HCT116 (cell line): ENCODE data around the gene GRHL1. TPM values are rescaled to one million over a fixed set of nuclear protein-coding genes. Genes with fewer than 3 reads are reported as not detected.

Experiments
- ATAC-seq: fragments of 200-7000 bp; cut with Tn5 transposase; 2 replicates; pipeline ENCODE4 v1.9.1; 2020; ENCODE audit warnings: mild to moderate bottlenecking, moderate library complexity
- BruUV-seq: library from RNA; stranded (reverse); fragments of 400-500 nt; replicated peaks from 2 replicates; lab custom pipeline; 2021; lab: Mats Ljungman, UMichigan
- CTCF ChIA-PET: fragments of 300-600 bp; sonication (Branson Sonifier 250); formaldehyde crosslinking; loops from one replicate; lab custom pipeline; 2021; ENCODE audit warnings: antibody characterized with exemption; lab: Charles Lee
- POLR2A ChIA-PET: fragments of 300-600, 350-600 bp; sonication (Branson Sonifier 250); formaldehyde crosslinking; loops from one replicate; lab custom pipeline; 2021; ENCODE audit warnings: antibody characterized with exemption; lab: Charles Lee
- RAD21 ChIA-PET, 2 experiments: fragments of 300-600 bp; sonication (Branson Sonifier 250); formaldehyde crosslinking; loops; one replicate each; lab custom pipeline; 2023; ENCODE audit warnings: low total read pairs in 2 of 2; ENCODE audit not compliant: uncharacterized antibody in 2 of 2, unreplicated experiment in 2 of 2, low non-redundant PET in 1 of 2; lab: Charles Lee
- DNase-seq: peaks from one replicate; pipeline ENCODE4 v3.0.0-alpha.2; 2010; ENCODE audit warnings: low read depth, low spot score
- H2AFZ ChIP-seq: fragments of 200-600 bp; shearing (Covaris generic), sonication (generic); 2 replicates; pipeline ENCODE4 v1.6.1; 2017; ENCODE audit warnings: low read depth, mixed run types, mixed read lengths, antibody characterized with exemption, low read length; ENCODE audit not compliant: poor library complexity, severe bottlenecking
- H3K27ac ChIP-seq: 2 replicates; pipeline ENCODE4 v1.5.1; 2012; ENCODE audit warnings: low read depth, low read length
- H3K27me3 ChIP-seq: fragments of 200-600 bp; sonication (generic); 2 replicates; pipeline ENCODE4 v1.6.1; 2016; ENCODE audit warnings: mixed run types, low read length, mixed read lengths; ENCODE audit not compliant: insufficient read depth
- H3K36me3 ChIP-seq, 2 experiments: fragments of 200-500 bp in 1 of 2; fragments of 200-600 bp in 1 of 2; sonication (Bioruptor generic) in 1 of 2; sonication (generic) in 1 of 2; 2 replicates each; pipeline versions ENCODE4 v1.5.1 to v1.6.1; 2014 to 2016; ENCODE audit warnings: low read length in 2 of 2, inconsistent platforms in 1 of 2, mixed read lengths in 1 of 2, mixed run types in 1 of 2; ENCODE audit not compliant: insufficient read depth in 2 of 2, control insufficient read depth in 1 of 2
- H3K4me1 ChIP-seq, 2 experiments: fragments of 200-600 bp in 1 of 2; sonication (generic) in 1 of 2; 2 replicates each; pipeline versions ENCODE4 v1.5.1 to v1.6.1; 2012 to 2017; ENCODE audit warnings: low read length in 2 of 2, inconsistent platforms in 1 of 2, mild to moderate bottlenecking in 1 of 2, mixed read lengths in 1 of 2, mixed run types in 1 of 2, moderate library complexity in 1 of 2; ENCODE audit not compliant: insufficient read depth in 2 of 2, control insufficient read depth in 1 of 2
- H3K4me2 ChIP-seq: fragments of 200-600 bp; sonication (generic); 2 replicates; pipeline ENCODE4 v1.6.1; 2017; ENCODE audit warnings: mixed run types, low read length, mixed read lengths
- H3K4me3 ChIP-seq, 2 experiments: fragments of 200-600 bp in 1 of 2; sonication (generic) in 1 of 2; replicated peaks in 1 of 2; 2 replicates each; pipeline ENCODE4 v1.5.1; 2011 to 2016; ENCODE audit warnings: low read length in 2 of 2, control low read depth in 1 of 2, low read depth in 1 of 2, mild to moderate bottlenecking in 1 of 2, mixed read lengths in 1 of 2, mixed run types in 1 of 2
- H3K79me2 ChIP-seq: fragments of 200-600 bp; sonication (generic); 2 replicates; pipeline ENCODE4 v1.6.1; 2017; ENCODE audit warnings: mild to moderate bottlenecking, mixed run types, low read length, moderate library complexity, mixed read lengths; ENCODE audit not compliant: insufficient read depth
- H3K9ac ChIP-seq: fragments of 200-600 bp; sonication (generic); 2 replicates; pipeline ENCODE4 v1.6.1; 2016; ENCODE audit warnings: low read length, mixed read lengths
- H3K9me2 ChIP-seq: fragments of 200-600 bp; sonication (generic), shearing (Covaris generic); 2 replicates; pipeline ENCODE4 v1.6.1; 2017; ENCODE audit warnings: mixed run types, mild to moderate bottlenecking, moderate library complexity; ENCODE audit not compliant: insufficient read depth
- H3K9me3 ChIP-seq, 2 experiments: fragments of 200-500 bp in 1 of 2; fragments of 200-600 bp in 1 of 2; sonication (Bioruptor generic) in 1 of 2; sonication (generic) in 1 of 2; 2 replicates each; pipeline ENCODE4 v1.6.1; 2014 to 2017; ENCODE audit warnings: low read length in 2 of 2, mixed read lengths in 2 of 2, inconsistent platforms in 1 of 2, low read depth in 1 of 2, mild to moderate bottlenecking in 1 of 2, mixed run types in 1 of 2, moderate library complexity in 1 of 2; ENCODE audit not compliant: control insufficient read depth in 1 of 2, insufficient read depth in 1 of 2
- H4K20me1 ChIP-seq: fragments of 200-600 bp; sonication (generic), shearing (Covaris generic); 2 replicates; pipeline ENCODE4 v1.6.1; 2017; ENCODE audit warnings: mixed run types, mild to moderate bottlenecking, moderate library complexity; ENCODE audit not compliant: insufficient read depth
- ELF1 ChIP-seq: IDR thresholded peaks from 2 replicates; pipeline ENCODE4 v1.6.1; 2012; ENCODE audit warnings: low read depth, borderline replicate concordance
- EZH2phosphoT487 ChIP-seq: fragments of 200-600 bp; IDR thresholded peaks from 2 replicates; pipeline ENCODE4 v1.6.1; 2018; ENCODE audit warnings: antibody characterized with exemption, borderline replicate concordance
- FOSL1 ChIP-seq: IDR thresholded peaks from 2 replicates; pipeline ENCODE4 v1.6.1; 2012; ENCODE audit warnings: low read depth
- JUND ChIP-seq: IDR thresholded peaks from 2 replicates; pipeline ENCODE4 v1.6.1; 2012
- MAX ChIP-seq: IDR thresholded peaks from 2 replicates; pipeline ENCODE4 v1.6.1; 2012
- SIN3A ChIP-seq: IDR thresholded peaks from 2 replicates; pipeline ENCODE4 v1.6.1; 2012; ENCODE audit warnings: low read depth
- SRF ChIP-seq: IDR thresholded peaks from 2 replicates; pipeline ENCODE4 v1.6.1; 2012; ENCODE audit warnings: low read depth
- TCF7L2 ChIP-seq: IDR thresholded peaks from 2 replicates; pipeline ENCODE4 v1.7.0; 2011; ENCODE audit warnings: borderline replicate concordance, inconsistent platforms; ENCODE audit not compliant: insufficient read depth, insufficient read length; ENCODE audit errors: extremely low read depth
- intact Hi-C: fragments of 100-400 bp; cut with micrococcal nuclease; formaldehyde crosslinking; loops from 2 replicates; pipeline ENCODE4 v1.10.0; 2022
- total RNA-seq: library from RNA; stranded (reverse); gene quantifications from one replicate; pipeline ENCODE4 v1.2.1, GENCODE V29; 2021; ENCODE audit not compliant: unreplicated experiment
- TF ChIP-seq, protein P1 (sequence below): IDR thresholded peaks from 2 replicates; pipeline ENCODE4 v1.6.1; 2012
- TF ChIP-seq, protein P2 (sequence below), 3 experiments: fragments of 200-600 bp in 1 of 3; sonication (generic) in 1 of 3; IDR thresholded peaks in 2 of 3; conservative IDR thresholded peaks in 1 of 3; 2 replicates each; pipeline ENCODE4 v1.5.1; 2012 to 2017; ENCODE audit warnings: low read depth in 2 of 3, low read length in 2 of 3, antibody characterized with exemption in 1 of 3, borderline replicate concordance in 1 of 3, control low read depth in 1 of 3, mild to moderate bottlenecking in 1 of 3, mixed read lengths in 1 of 3, mixed run types in 1 of 3, moderate library complexity in 1 of 3; ENCODE audit not compliant: insufficient read depth in 1 of 3

GRHL1 gene
- total RNA-seq, 1 experiment from 2014 or later, result 8.5 TPM

DNA sequence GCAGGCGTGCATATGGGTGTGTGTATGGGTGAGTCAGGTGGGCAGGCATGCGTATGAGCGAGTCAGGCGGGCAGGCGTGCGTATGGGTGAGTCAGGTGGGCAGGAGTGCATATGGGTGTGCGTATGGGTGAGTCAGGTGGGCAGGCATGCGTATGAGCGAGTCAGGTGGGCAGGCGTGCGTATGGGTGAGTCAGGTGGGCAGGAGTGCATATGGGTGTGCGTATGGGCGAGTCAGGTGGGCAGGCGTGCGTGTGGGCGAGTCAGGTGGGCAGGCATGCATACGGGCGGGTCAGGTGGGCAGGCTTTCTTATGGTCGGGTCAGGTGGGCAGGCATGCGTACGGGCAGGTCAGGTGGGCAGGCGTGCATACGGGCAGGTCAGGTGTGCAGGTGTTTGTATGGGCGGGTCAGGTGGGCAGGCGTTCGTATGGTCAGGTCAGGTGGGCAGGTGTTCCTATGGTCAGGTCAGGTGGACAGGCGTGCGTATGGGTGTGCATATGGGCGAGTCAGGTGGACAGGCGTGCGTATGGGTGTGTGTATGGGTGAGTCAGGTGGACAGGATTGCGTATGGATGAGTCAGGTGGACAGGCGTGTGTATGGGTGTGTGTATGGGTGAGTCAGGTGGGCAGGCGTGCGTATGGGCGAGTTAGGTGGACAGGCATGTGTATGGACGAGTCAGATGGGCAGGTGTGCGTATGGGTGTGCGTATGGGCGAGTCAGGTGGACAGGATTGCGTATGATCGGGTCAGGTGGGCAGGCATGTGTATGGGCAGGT, 63.1 kb downstream of the GRHL1 start:
- Histone ChIP-seq H3K27ac (peak overlapping the region; percentile 78), H3K27me3 (no peaks in the 10 kb centered on the region), H3K4me2 (peak overlapping the region; percentile 63; the same call in 1 of the 2 replicates), H3K4me1 (peaks cover 7 to 29% of the 10 kb centered on the region in 2 experiments), H2AFZ (no peak overlapping the region), H4K20me1 (no peaks in the 10 kb centered on the region), H3K79me2 (no peaks in the 10 kb centered on the region), H3K9ac (peak overlapping the region; percentile 32; the same call in 1 of the 2 replicates), H3K9me2 (no peaks in the 10 kb centered on the region), H3K9me3 (peaks cover 0 to 6% of the 10 kb centered on the region in 2 experiments; a peak in 1 of 4 replicates), H3K36me3 (no peaks in the 10 kb centered on the region), H3K4me3 (peak overlapping the region in 1 of 2 experiments; percentile 25; a peak in 1 of 4 replicates)
- CTCF ChIA-PET, result no interaction called here
- ATAC-seq (no peak), DNase-seq (no peak)
- no TSS peak for BruUV-seq
- RAD21 ChIA-PET, result no interaction called here
- TF ChIP-seq SIN3A (no peak), TCF7L2 (no peak), FOSL1 (no peak), EZH2phosphoT487 (no peak), JUND (no peak), SRF (no peak), MAX (no peak), ELF1 (no peak)
- TF ChIP-seq, protein P1, sequence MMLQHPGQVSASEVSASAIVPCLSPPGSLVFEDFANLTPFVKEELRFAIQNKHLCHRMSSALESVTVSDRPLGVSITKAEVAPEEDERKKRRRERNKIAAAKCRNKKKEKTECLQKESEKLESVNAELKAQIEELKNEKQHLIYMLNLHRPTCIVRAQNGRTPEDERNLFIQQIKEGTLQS, result no peak
- TF ChIP-seq, protein P2, sequence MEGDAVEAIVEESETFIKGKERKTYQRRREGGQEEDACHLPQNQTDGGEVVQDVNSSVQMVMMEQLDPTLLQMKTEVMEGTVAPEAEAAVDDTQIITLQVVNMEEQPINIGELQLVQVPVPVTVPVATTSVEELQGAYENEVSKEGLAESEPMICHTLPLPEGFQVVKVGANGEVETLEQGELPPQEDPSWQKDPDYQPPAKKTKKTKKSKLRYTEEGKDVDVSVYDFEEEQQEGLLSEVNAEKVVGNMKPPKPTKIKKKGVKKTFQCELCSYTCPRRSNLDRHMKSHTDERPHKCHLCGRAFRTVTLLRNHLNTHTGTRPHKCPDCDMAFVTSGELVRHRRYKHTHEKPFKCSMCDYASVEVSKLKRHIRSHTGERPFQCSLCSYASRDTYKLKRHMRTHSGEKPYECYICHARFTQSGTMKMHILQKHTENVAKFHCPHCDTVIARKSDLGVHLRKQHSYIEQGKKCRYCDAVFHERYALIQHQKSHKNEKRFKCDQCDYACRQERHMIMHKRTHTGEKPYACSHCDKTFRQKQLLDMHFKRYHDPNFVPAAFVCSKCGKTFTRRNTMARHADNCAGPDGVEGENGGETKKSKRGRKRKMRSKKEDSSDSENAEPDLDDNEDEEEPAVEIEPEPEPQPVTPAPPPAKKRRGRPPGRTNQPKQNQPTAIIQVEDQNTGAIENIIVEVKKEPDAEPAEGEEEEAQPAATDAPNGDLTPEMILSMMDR (IDR thresholded peaks at IDR 0.05 in 2 of 3, conservative IDR thresholded peaks at IDR 0.05 in 1 of 3; ENCODE audit: borderline replicate concordance in 1 of 3, insufficient read depth in 1 of 3, low read depth in 2 of 3, low read length in 2 of 3), result no peak
- intact Hi-C loops, result no loop called here
- POLR2A ChIA-PET, result no interaction called here
